Measurements from ENCODE around the gene MRPS27.

Gene MRPS27

DNA sequence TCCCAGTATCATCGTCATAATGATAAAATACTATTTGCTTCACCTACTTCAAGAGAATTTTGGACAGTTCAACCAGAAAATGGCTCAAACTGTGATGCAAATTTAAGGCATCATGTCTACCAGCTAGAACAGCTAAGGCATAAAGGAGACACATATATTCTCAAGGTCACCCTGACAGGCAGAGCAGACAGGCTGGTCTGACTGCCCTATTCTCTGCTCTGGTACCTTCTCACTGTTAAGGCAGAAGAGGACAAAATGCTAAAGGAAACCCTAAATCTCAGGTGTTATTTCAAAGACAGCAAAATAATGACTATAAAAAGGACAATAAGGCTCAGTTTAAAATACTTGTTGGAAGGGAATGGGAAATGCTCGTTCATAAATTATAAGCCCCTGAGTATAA lies 87.2 kb downstream of the MRPS27 start:
- H3K27ac ChIP-seq = no peak overlapping the region
- TF ChIP-seq, protein P1, sequence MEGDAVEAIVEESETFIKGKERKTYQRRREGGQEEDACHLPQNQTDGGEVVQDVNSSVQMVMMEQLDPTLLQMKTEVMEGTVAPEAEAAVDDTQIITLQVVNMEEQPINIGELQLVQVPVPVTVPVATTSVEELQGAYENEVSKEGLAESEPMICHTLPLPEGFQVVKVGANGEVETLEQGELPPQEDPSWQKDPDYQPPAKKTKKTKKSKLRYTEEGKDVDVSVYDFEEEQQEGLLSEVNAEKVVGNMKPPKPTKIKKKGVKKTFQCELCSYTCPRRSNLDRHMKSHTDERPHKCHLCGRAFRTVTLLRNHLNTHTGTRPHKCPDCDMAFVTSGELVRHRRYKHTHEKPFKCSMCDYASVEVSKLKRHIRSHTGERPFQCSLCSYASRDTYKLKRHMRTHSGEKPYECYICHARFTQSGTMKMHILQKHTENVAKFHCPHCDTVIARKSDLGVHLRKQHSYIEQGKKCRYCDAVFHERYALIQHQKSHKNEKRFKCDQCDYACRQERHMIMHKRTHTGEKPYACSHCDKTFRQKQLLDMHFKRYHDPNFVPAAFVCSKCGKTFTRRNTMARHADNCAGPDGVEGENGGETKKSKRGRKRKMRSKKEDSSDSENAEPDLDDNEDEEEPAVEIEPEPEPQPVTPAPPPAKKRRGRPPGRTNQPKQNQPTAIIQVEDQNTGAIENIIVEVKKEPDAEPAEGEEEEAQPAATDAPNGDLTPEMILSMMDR (conservative IDR thresholded peaks at IDR 0.05) = no peak

DNA sequence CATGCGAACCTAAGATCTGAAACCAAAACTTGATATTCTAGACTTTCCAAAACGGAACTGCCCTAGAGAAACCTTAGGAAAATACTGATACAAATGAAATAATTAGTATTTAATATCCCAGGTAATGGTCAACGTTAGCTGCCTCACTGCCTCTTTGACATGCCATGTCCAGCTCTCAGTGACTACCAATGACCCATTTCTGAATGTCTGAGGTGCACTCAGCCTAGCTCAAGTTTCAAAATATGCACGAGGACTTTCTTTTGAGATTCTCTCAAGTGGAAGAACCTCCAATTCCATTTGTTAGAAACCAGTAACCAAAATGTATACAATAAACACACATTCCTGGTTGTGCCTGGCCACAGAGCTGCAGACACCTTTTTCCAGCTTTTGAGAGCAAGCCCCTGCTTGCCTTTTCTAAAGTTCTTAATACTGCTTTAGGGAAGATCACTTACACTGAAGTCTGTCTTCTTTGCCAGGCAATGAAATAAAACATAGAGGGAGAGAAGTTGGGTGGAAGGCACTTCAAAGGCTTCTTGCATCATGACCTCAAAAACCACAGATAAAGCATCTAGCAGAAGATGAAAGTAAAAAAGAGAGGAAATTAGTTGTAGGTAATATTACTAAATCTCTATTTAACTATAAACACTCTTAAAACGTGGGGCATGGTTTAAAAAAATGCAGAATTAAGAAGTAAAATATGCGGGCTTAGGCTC lies 87.9 kb downstream of the MRPS27 start:
- H3K27ac ChIP-seq = no peak overlapping the region
- TF ChIP-seq, protein P1 (conservative IDR thresholded peaks at IDR 0.05) = no peak

DNA sequence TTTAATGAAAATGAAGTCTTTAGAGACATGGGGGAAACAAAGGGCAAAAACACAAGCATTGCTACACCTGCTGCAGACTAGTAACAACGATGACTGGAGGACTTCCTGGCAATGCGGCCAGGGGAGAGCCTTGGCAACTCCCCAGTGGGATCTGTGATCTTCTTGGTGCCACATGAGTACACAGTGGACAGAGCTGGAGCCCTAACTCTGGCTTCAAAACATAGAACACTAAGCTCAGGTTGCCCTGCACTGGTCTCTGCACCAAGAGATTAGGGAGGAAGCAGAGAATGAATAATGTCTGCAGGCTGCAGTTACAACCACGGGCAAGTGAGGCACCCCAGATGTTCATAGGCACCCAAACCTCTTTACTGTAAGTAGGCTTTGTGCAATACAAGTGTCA lies 91.1 kb downstream of the MRPS27 start:
- TF ChIP-seq, protein P1 (conservative IDR thresholded peaks at IDR 0.05) = no peak
- no peak overlapping the region for H3K27ac ChIP-seq

DNA sequence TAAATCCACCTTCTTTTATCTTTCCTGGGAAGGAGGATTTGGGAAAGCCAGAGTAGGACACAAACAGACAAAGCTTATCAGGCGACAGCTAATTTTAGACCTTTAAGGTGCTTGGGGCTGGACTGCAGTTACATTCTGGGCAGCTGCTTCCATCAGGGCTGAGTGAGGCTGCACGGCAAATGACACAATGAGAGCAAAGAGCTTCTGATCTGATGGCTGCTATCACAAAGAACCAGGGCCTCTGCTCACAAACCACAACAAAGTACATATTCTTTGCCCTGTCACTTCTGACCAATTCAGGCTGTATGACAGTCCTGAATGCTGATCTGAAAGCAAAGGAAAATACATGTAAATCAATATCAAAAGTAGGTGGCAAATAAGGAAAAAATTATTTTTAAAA lies 93.1 kb downstream of the MRPS27 start:
- no peak overlapping the region for H3K27ac ChIP-seq
- TF ChIP-seq, protein P1 (conservative IDR thresholded peaks at IDR 0.05) = no peak

DNA sequence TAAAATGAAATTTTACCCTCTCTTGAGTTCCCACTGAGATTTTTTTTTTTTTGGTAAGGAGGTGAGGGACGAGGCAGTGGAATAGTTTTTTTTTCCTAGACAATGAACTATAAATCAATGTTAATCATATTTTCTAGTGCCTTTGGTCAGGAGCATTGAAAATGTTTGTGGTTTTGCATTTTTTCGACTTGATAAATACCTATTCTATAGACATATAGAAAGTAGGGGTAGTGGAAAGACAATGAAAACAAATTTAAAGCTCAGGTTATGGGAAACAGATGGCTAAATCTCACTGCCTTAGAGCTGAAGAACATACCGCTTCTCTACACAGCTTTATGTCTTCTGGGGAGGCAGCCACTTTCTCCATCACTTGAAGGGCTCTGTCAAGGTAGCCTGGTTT lies 94.3 kb downstream of the MRPS27 start:
- TF ChIP-seq, protein P1 (conservative IDR thresholded peaks at IDR 0.05) = no peak
- H3K27ac ChIP-seq = no peak overlapping the region

DNA sequence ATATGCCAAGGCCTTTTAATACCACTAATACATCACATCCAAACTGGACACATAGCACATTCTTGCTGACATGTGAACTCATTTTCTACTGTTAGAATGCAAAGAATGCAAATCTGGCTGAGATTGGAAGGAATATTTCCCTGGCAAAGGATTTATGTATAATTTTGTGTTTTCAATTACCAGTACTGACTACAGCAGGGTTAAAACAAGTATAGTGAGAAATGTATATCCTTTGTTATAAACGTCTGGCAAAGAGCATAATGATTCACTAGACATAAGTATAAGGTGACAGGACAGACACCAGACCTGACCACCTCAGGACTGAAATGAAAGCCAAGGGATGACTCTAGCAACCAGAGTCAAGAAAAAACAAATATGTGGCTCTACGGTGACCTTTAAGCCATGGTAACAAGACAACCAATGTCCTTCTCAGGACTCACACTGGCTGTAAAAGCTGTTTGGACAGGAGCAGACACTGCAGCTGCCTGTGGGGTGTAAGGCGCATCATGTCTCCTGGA lies 95.0 kb downstream of the MRPS27 start:
- no peak overlapping the region for H3K27ac ChIP-seq
- TF ChIP-seq, protein P1 (conservative IDR thresholded peaks at IDR 0.05) = no peak

DNA sequence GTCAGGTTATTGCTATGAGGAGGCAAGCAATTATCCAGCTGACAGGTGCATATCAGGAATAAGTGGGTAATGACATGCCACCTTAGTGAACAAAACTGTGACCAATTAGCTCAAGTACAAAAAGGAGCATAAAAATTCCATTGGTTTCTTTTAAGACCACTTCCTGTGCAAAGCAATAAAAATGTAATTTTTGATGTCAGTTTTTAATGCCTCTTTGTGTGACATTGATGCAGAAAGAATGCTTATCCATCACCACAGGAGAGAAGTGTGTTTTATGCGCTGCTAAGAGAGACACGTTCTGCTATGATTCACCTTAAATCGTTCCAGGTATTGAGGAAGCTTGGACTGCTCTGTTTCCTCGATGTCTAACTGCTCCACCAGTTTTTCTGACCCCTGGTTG lies 96.7 kb downstream of the MRPS27 start:
- TF ChIP-seq, protein P1 (conservative IDR thresholded peaks at IDR 0.05) = no peak

More for the DNA sequence above, 96.7 kb downstream of the MRPS27 start:
- H3K27ac ChIP-seq = no peak overlapping the region

Data from VCaP (cell line).